Neural cell (in vitro differentiated cells): ENCODE results near the gene KPNA4.

ENCODE experiments used
- CTCF ChIP-seq: fragments of 450-650 bp; IDR thresholded peaks from 2 replicates; pipeline ENCODE4 v1.5.1; 2014; ENCODE audit warnings: antibody characterized with exemption, mild to moderate bottlenecking, moderate library complexity; ENCODE audit not compliant: poor library complexity, severe bottlenecking
- EP300 ChIP-seq: fragments of 450-650 bp; conservative IDR thresholded peaks from 2 replicates; pipeline ENCODE4 v1.6.1; 2014; ENCODE audit warnings: antibody characterized with exemption, mild to moderate bottlenecking, moderate library complexity; ENCODE audit not compliant: poor library complexity, severe bottlenecking
- MXI1 ChIP-seq: fragments of 450-650 bp; conservative IDR thresholded peaks from 2 replicates; pipeline ENCODE4 v1.6.1; 2014; ENCODE audit warnings: antibody characterized with exemption, mild to moderate bottlenecking; ENCODE audit not compliant: poor library complexity, severe bottlenecking
- POLR2AphosphoS5 ChIP-seq: IDR thresholded peaks from 2 replicates; pipeline ENCODE4 v1.6.1; 2012
- RAD21 ChIP-seq: fragments of 450-650 bp; conservative IDR thresholded peaks from 2 replicates; pipeline ENCODE4 v1.6.1; 2014; ENCODE audit warnings: antibody characterized with exemption, mild to moderate bottlenecking, moderate library complexity
- REST ChIP-seq: IDR thresholded peaks from 2 replicates; pipeline ENCODE4 v1.6.1; 2012; ENCODE audit warnings: borderline replicate concordance
- TAF1 ChIP-seq: IDR thresholded peaks from 2 replicates; pipeline ENCODE4 v1.6.1; 2012; ENCODE audit warnings: low read depth

- TF ChIP-seq TAF1 (no peak), CTCF (no peak), EP300 (no peak), REST (no peak), MXI1 (no peak), POLR2AphosphoS5 (no peak), RAD21 (no peak)
These were observed 82.6 kb downstream of the KPNA4 start for GRCh38 chr3:160482796-160483195.
